HK-2 (cell line): ENCODE measurements around the gene ZNF534.
"Not testable (repeated sequence)": the region's sequence is repeated elsewhere in the genome, so short reads cannot be mapped to it uniquely, and the experiment has no call there.

Experiments used
- DNase-seq: peaks from one replicate; pipeline ENCODE4 v3.0.0-alpha.2; 2018; ENCODE audit not compliant: unreplicated experiment

The ZNF534 gene

DNA sequence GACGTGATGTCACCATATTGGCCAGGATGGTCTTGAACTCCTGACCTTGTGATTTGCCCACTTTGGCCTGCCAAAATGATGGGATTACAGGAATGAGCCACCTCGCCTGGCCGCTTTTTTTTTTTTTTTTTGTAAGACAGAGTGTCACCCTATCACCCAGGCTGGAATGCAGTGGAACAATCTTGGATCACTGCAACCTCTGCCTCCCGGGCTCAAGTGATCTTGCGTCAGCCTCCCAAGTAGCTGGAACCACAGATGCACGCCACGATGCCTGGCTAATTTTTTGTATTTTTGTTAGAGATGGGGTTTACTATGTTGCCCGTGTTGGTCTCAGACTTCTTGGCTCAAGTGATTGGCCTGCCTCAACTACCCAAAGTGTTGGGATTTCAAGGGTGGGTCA, 69.6 kb downstream of the ZNF534 start:
- no peak for DNase-seq

DNA sequence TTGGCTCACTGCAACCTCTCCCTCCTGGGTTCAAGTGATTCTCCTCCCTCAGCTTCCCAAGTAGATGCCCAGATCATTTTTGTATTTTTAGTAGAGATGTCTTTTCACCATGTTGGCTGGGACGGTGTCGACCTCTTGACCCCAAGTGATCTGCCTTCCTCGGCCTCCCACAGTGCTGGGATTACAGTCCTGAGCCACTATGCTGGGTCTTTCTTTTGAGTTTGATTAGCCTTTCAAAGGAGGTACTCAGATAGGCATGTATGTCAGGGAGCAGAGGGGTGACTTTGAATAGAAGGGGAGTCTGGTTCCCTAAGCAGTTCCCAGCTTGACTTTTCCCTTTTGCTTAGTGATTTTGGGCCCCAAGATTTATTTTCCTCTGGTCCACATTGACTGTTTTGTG, 71.5 kb downstream of the ZNF534 start:
- DNase-seq = not testable (repeated sequence)

DNA sequence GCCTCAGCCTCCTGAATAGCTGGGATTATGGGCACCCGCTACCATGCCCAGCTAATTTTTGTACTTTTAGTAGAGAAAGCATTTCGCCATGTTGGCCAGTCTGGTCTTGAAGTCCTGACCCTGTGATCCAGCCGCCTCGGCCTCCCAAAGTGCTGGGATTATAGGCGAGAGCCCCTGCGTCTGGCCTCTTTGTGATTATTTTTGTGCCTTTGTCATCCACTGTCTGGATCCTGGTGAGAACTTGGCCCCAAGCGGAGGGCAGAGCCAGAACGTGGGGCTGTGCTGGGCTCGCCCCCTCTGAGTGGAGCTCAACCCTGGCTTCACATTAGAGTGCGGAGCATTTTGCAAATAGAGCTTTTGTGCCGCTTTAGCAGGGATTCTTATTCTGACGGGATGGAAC, 72.0 kb downstream of the ZNF534 start:
- not testable (repeated sequence) for DNase-seq
